ENCODE measurements around the gene ADO. TPM values are rescaled to one million over a fixed set of nuclear protein-coding genes. Genes with fewer than 3 reads are reported as not detected.

Gene ADO
- total and polyA plus RNA-seq, 2 of the 4 experiments (the other 2 are of a cell fraction): 8.0 to 8.1 TPM

- peaks cover 7% of the 10 kb centered on the region; the same call in 1 of the 2 replicates for H3K4me1 ChIP-seq (ENCODE audit: control insufficient read depth, insufficient read depth, low read length)
- ATAC-seq (ENCODE audit: low read depth) (no peak), DNase-seq (no peak)
- H2AK9ac ChIP-seq (replicated peaks; ENCODE audit: low read depth, low read length, poor library complexity): no peak overlapping the region
- no peak overlapping the region for H3K56ac ChIP-seq (ENCODE audit: extremely low read depth, insufficient read depth, low read length)
- H2AK5ac ChIP-seq (ENCODE audit: low read depth, low read length): no peak overlapping the region
- no peak overlapping the region for H3K4ac ChIP-seq (ENCODE audit: low read depth, low read length)
- H3K23ac ChIP-seq (ENCODE audit: low read depth, low read length): no peak overlapping the region
- H2AFZ ChIP-seq (replicated peaks; ENCODE audit: low read length, poor library complexity): no peak overlapping the region
- peaks cover 48% of the 10 kb centered on the region for H3K27me3 ChIP-seq (ENCODE audit: control insufficient read depth, insufficient read depth, low read length)
- no peak overlapping the region for H2BK120ac ChIP-seq (ENCODE audit: low read depth, low read length)
- H3K4me2 ChIP-seq (ENCODE audit: low read depth, low read length): no peak overlapping the region; the same call in 1 of the 2 replicates
- no peak overlapping the region for H3K14ac ChIP-seq (replicated peaks; ENCODE audit: low read depth, low read length)
- no peak overlapping the region for H4K5ac ChIP-seq (ENCODE audit: low read depth, low read length)
- dilution Hi-C loops (cut with HindIII; ENCODE audit: low sequenced_read_pairs, unreplicated experiment) (no loop called here), intact Hi-C loops (cut with micrococcal nuclease) (loop anchor here (5.0 kb wide), 2 partner anchors 263 to 552 kb away; partner anchors contain the start of gene RTKN2), in situ Hi-C loops (cut with MboI; ENCODE audit: low sequenced_read_pairs) (loop anchor here (10.0 to 25.0 kb wide), 3 partner anchors 335 to 782 kb away; partner anchors contain the start of gene RTKN2)
- no peaks in the 10 kb centered on the region for H3K9me3 ChIP-seq (ENCODE audit: control insufficient read depth, insufficient read depth, low read length)
- H3K36me3 ChIP-seq (ENCODE audit: control insufficient read depth, insufficient read depth, low read length): no peaks in the 10 kb centered on the region
- no peak overlapping the region for H3K9ac ChIP-seq (ENCODE audit: low read depth, low read length)
- H4K91ac ChIP-seq (ENCODE audit: insufficient read depth, low read depth, low read length): no peak overlapping the region
- no peaks in the 10 kb centered on the region for H3K79me1 ChIP-seq (ENCODE audit: low read depth in 1 of 2, low read length in 2 of 2)
- H3K4me3 ChIP-seq (ENCODE audit: insufficient read depth, low read depth, low read length): no peak overlapping the region
- no peaks in the 10 kb centered on the region for H3K9me1 ChIP-seq (ENCODE audit: insufficient read depth, low read length)
- H4K8ac ChIP-seq (ENCODE audit: low read depth in 2 of 2, low read length in 2 of 2): no peak overlapping the region
- no peak for TF ChIP-seq POLR2A (IDR thresholded peaks at IDR 0.05; ENCODE audit: low read depth, low read length)
- no peak for TF ChIP-seq CHD1 (IDR thresholded peaks at IDR 0.05; ENCODE audit: low read depth, low read length)
- TF ChIP-seq NFE2L2 (IDR thresholded peaks at IDR 0.05; ENCODE audit: low read depth, low read length): no peak
- no peak overlapping the region for H2BK5ac ChIP-seq (ENCODE audit: low read depth, low read length, poor library complexity, severe bottlenecking)
- 57% methylated on average over 7 of the region's 19 CpGs; no CpG with 5 or more reads in 1 of the 2 experiments for WGBS, 2 experiments (ENCODE audit: extremely low coverage in 2 of 2, insufficient read length in 1 of 2)
- BruUV-seq (replicated peaks): no TSS peak
- no peak overlapping the region for H3K27ac ChIP-seq (ENCODE audit: insufficient read depth, low read length)
- POLR2A ChIA-PET (ENCODE audit: unreplicated experiment): interaction anchor here (0.5 kb wide), 1 partner anchor 326 kb away, joined by 3 read pairs; no protein-coding TSS in a partner anchor
- no peak overlapping the region for H2BK15ac ChIP-seq (ENCODE audit: low read depth, low read length)
- CTCF ChIA-PET: interaction anchor here (0.9 to 1.5 kb wide), 2 partner anchors 206 to 326 kb away, joined by 3 to 4 read pairs; no protein-coding TSS in a partner anchor
- H3K18ac ChIP-seq (ENCODE audit: low read depth, low read length): no peak overlapping the region
- peaks cover 9% of the 10 kb centered on the region for H4K20me1 ChIP-seq (ENCODE audit: insufficient read depth, low read length)
- H2BK20ac ChIP-seq (ENCODE audit: low read depth, low read length): no peak overlapping the region
These were observed 14.8 kb downstream of the ADO start for GRCh38 chr10:62819141-62819920.

All from IMR-90 (cell line).